HepG2 (cell line): ENCODE results near the gene ZG16. TPM values are rescaled to one million over a fixed set of nuclear protein-coding genes. Genes with fewer than 3 reads are reported as not detected.

Experiments used
- ATRX ChIP-seq: sonication (generic); formaldehyde crosslinking; IDR thresholded peaks from 2 replicates; pipeline ENCODE4 v1.4.0; 2020; ENCODE audit warnings: missing genetic modification reagents, borderline replicate concordance
- CEBPG ChIP-seq: IDR thresholded peaks from 2 replicates; pipeline ENCODE4 v1.6.1; 2016
- DPF2 ChIP-seq: sonication (generic); formaldehyde crosslinking; IDR thresholded peaks from 2 replicates; pipeline ENCODE4 v1.4.0; 2020; ENCODE audit warnings: mild to moderate bottlenecking, low read depth, missing genetic modification reagents, borderline replicate concordance
- ESRRA ChIP-seq: sonication (generic); formaldehyde crosslinking; IDR thresholded peaks from 2 replicates; pipeline ENCODE4 v1.5.1; 2020; ENCODE audit warnings: mild to moderate bottlenecking, low read depth, missing genetic modification reagents
- FLYWCH1 ChIP-seq: sonication (generic); formaldehyde crosslinking; IDR thresholded peaks from 2 replicates; pipeline ENCODE4 v1.8.1; 2023; ENCODE audit warnings: mild to moderate bottlenecking, missing genetic modification reagents
- FOXA1 ChIP-seq, 2 experiments: fragments of 450-650 bp in 1 of 2; sonication (generic) in 1 of 2; formaldehyde crosslinking in 1 of 2; IDR thresholded peaks; 2 replicates each; pipeline versions ENCODE4 v1.4.0 to v1.6.1; 2016 to 2020; ENCODE audit warnings: missing genetic modification reagents in 1 of 2
- GPN1 ChIP-seq: sonication (generic); formaldehyde crosslinking; IDR thresholded peaks from 2 replicates; pipeline ENCODE4 v1.5.1; 2020; ENCODE audit warnings: missing genetic modification reagents, borderline replicate concordance
- IKZF1 ChIP-seq: fragments of 450-650 bp; IDR thresholded peaks from 2 replicates; pipeline ENCODE4 v1.7.1; 2016
- MED13 ChIP-seq: sonication (generic); formaldehyde crosslinking; IDR thresholded peaks from 2 replicates; pipeline ENCODE4 v1.5.0; 2020; ENCODE audit warnings: missing genetic modification reagents
- MEIS2 ChIP-seq: sonication (generic); formaldehyde crosslinking; IDR thresholded peaks from 2 replicates; pipeline ENCODE4 v1.9.0; 2021; ENCODE audit warnings: mild to moderate bottlenecking, missing genetic modification reagents
- MIXL1 ChIP-seq: IDR thresholded peaks from 2 replicates; pipeline ENCODE4 v1.6.1; 2016
- NFRKB ChIP-seq: fragments of 450-650 bp; IDR thresholded peaks from 2 replicates; pipeline ENCODE4 v1.6.1; 2017
- PRPF4 ChIP-seq: fragments of 200-400 bp; formaldehyde crosslinking; IDR thresholded peaks from 2 replicates; pipeline ENCODE4 v1.6.1; 2016; ENCODE audit warnings: low read length, low read depth; ENCODE audit not compliant: poor library complexity, severe bottlenecking
- RORA ChIP-seq: sonication (generic); formaldehyde crosslinking; IDR thresholded peaks from 2 replicates; pipeline ENCODE4 v1.5.0; 2020; ENCODE audit warnings: mild to moderate bottlenecking, missing genetic modification reagents, moderate library complexity
- SOX5 ChIP-seq: IDR thresholded peaks from 2 replicates; pipeline ENCODE4 v1.6.1; 2016; ENCODE audit warnings: borderline replicate concordance
- TEAD3 ChIP-seq: optimal IDR thresholded peaks from 2 replicates; pipeline ENCODE3; 2016; ENCODE audit warnings: borderline replicate concordance
- THAP7 ChIP-seq: sonication (generic); formaldehyde crosslinking; IDR thresholded peaks from 2 replicates; pipeline ENCODE4 v1.8.1; 2023; ENCODE audit warnings: mild to moderate bottlenecking, missing genetic modification reagents
- ZBTB49 ChIP-seq: sonication (generic); formaldehyde crosslinking; IDR thresholded peaks from 2 replicates; pipeline ENCODE4 v1.4.0; 2020; ENCODE audit warnings: missing genetic modification reagents, borderline replicate concordance
- ZMYM2 ChIP-seq: sonication (generic); formaldehyde crosslinking; IDR thresholded peaks from 2 replicates; pipeline ENCODE4 v1.8.0; 2022; ENCODE audit warnings: mild to moderate bottlenecking, missing genetic modification reagents
- ZNF337 ChIP-seq: sonication (generic); formaldehyde crosslinking; IDR thresholded peaks from 2 replicates; pipeline ENCODE4 v1.5.1; 2020; ENCODE audit warnings: missing genetic modification reagents, low read depth, mild to moderate bottlenecking, borderline replicate concordance
- ZNF431 ChIP-seq: sonication (generic); formaldehyde crosslinking; IDR thresholded peaks from 2 replicates; pipeline ENCODE4 v1.9.0; 2022; ENCODE audit warnings: missing genetic modification reagents, low read depth, mild to moderate bottlenecking, borderline replicate concordance
- ZSCAN20 ChIP-seq: sonication (generic); formaldehyde crosslinking; IDR thresholded peaks from 2 replicates; pipeline ENCODE4 v1.4.0; 2020; ENCODE audit warnings: missing genetic modification reagents, mild to moderate bottlenecking, borderline replicate concordance
- ZSCAN22 ChIP-seq: sonication (generic); formaldehyde crosslinking; IDR thresholded peaks from 2 replicates; pipeline ENCODE4 v1.4.0; 2020; ENCODE audit warnings: mild to moderate bottlenecking, missing genetic modification reagents
- polyA plus RNA-seq, 8 experiments: library from polyadenylated mRNA; depleted of rRNA in 3 of 8; stranded (reverse) in 7 of 8; unstranded in 1 of 8; fragments of >200 nt; fragmentation: Illumina TruSeq in 4 of 8; extraction: Trizol in 4 of 8; gene quantifications; 2 replicates each; pipeline versions ENCODE4 v1.2.1 to v1.2.3, GENCODE V29; 2011 to 2016; ENCODE audit warnings: low read depth in 4 of 8, missing spikeins in 1 of 8, mixed read lengths in 1 of 8; ENCODE audit not compliant: insufficient read depth in 1 of 8
- total RNA-seq, 5 experiments: library from RNA; depleted of rRNA; stranded (reverse); fragments of >200 nt; fragmentation: Illumina TruSeq; extraction: Trizol; gene quantifications; 2 replicates each; pipeline ENCODE4 v1.2.3, GENCODE V29; 2016; ENCODE audit warnings: low read depth in 1 of 5
- TF ChIP-seq, protein P1 (sequence below): sonication (generic); formaldehyde crosslinking; IDR thresholded peaks from 2 replicates; pipeline ENCODE4; 2020; ENCODE audit warnings: missing genetic modification reagents, mild to moderate bottlenecking, borderline replicate concordance
- TF ChIP-seq, protein P2 (sequence below): sonication (generic); formaldehyde crosslinking; IDR thresholded peaks from 2 replicates; pipeline ENCODE4 v1.5.1; 2020; ENCODE audit warnings: missing genetic modification reagents, mild to moderate bottlenecking, borderline replicate concordance

Gene ZG16
- total and polyA plus RNA-seq, 2 of the 13 experiments (the other 11 are each of a cell fraction or from before 2014, with no cell fraction given): 0.04 to 0.07 TPM

GRCh38 chr16:29779474-29779873 lies 1.4 kb downstream of the ZG16 start (continued):
- TF ChIP-seq TEAD3 (CRISPR knock-in tag) (peak; percentile 98), ZSCAN22 (CRISPR knock-in tag) (no peak), ZMYM2 (CRISPR knock-in tag) (0 out of 2 replicates have a peak, but pooled peaks have one; percentile 29), SOX5 (0 out of 2 replicates have a peak, but pooled peaks have one; percentile 14), PRPF4 (no peak), ESRRA (CRISPR knock-in tag) (no peak), ATRX (no peak), MEIS2 (CRISPR knock-in tag) (no peak), CEBPG (CRISPR knock-in tag) (no peak), NFRKB (no peak), THAP7 (no peak), DPF2 (CRISPR knock-in tag) (0 out of 2 replicates have a peak, but pooled peaks have one; percentile 7), ZBTB49 (CRISPR knock-in tag) (no peak), ZNF431 (CRISPR knock-in tag) (no peak), FLYWCH1 (CRISPR knock-in tag) (no peak), ZSCAN20 (CRISPR knock-in tag) (no peak), FOXA1 (IDR thresholded peaks at IDR 0.05) (no peak), FOXA1 (CRISPR knock-in tag; IDR thresholded peaks at IDR 0.05) (0 out of 2 replicates have a peak, but pooled peaks have one; percentile 15), GPN1 (CRISPR knock-in tag) (no peak), MIXL1 (no peak), MED13 (CRISPR knock-in tag) (no peak), RORA (CRISPR knock-in tag) (no peak), ZNF337 (CRISPR knock-in tag) (no peak), IKZF1 (no peak)
- TF ChIP-seq, protein P1, sequence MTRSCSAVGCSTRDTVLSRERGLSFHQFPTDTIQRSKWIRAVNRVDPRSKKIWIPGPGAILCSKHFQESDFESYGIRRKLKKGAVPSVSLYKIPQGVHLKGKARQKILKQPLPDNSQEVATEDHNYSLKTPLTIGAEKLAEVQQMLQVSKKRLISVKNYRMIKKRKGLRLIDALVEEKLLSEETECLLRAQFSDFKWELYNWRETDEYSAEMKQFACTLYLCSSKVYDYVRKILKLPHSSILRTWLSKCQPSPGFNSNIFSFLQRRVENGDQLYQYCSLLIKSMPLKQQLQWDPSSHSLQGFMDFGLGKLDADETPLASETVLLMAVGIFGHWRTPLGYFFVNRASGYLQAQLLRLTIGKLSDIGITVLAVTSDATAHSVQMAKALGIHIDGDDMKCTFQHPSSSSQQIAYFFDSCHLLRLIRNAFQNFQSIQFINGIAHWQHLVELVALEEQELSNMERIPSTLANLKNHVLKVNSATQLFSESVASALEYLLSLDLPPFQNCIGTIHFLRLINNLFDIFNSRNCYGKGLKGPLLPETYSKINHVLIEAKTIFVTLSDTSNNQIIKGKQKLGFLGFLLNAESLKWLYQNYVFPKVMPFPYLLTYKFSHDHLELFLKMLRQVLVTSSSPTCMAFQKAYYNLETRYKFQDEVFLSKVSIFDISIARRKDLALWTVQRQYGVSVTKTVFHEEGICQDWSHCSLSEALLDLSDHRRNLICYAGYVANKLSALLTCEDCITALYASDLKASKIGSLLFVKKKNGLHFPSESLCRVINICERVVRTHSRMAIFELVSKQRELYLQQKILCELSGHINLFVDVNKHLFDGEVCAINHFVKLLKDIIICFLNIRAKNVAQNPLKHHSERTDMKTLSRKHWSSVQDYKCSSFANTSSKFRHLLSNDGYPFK: no peak
- TF ChIP-seq, protein P2, sequence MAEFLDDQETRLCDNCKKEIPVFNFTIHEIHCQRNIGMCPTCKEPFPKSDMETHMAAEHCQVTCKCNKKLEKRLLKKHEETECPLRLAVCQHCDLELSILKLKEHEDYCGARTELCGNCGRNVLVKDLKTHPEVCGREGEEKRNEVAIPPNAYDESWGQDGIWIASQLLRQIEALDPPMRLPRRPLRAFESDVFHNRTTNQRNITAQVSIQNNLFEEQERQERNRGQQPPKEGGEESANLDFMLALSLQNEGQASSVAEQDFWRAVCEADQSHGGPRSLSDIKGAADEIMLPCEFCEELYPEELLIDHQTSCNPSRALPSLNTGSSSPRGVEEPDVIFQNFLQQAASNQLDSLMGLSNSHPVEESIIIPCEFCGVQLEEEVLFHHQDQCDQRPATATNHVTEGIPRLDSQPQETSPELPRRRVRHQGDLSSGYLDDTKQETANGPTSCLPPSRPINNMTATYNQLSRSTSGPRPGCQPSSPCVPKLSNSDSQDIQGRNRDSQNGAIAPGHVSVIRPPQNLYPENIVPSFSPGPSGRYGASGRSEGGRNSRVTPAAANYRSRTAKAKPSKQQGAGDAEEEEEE (CRISPR knock-in tag): no peak
